AG20443 (cell line): ENCODE results near the gene ADGRG4.
"Not testable (repeated sequence)": the region's sequence is repeated elsewhere in the genome, so short reads cannot be mapped to it uniquely, and the experiment has no call there.

Experiments
- DNase-seq: peaks from one replicate; pipeline ENCODE4 v3.0.0; 2012; ENCODE audit warnings: low spot score, mixed read lengths

Gene ADGRG4, protein sequence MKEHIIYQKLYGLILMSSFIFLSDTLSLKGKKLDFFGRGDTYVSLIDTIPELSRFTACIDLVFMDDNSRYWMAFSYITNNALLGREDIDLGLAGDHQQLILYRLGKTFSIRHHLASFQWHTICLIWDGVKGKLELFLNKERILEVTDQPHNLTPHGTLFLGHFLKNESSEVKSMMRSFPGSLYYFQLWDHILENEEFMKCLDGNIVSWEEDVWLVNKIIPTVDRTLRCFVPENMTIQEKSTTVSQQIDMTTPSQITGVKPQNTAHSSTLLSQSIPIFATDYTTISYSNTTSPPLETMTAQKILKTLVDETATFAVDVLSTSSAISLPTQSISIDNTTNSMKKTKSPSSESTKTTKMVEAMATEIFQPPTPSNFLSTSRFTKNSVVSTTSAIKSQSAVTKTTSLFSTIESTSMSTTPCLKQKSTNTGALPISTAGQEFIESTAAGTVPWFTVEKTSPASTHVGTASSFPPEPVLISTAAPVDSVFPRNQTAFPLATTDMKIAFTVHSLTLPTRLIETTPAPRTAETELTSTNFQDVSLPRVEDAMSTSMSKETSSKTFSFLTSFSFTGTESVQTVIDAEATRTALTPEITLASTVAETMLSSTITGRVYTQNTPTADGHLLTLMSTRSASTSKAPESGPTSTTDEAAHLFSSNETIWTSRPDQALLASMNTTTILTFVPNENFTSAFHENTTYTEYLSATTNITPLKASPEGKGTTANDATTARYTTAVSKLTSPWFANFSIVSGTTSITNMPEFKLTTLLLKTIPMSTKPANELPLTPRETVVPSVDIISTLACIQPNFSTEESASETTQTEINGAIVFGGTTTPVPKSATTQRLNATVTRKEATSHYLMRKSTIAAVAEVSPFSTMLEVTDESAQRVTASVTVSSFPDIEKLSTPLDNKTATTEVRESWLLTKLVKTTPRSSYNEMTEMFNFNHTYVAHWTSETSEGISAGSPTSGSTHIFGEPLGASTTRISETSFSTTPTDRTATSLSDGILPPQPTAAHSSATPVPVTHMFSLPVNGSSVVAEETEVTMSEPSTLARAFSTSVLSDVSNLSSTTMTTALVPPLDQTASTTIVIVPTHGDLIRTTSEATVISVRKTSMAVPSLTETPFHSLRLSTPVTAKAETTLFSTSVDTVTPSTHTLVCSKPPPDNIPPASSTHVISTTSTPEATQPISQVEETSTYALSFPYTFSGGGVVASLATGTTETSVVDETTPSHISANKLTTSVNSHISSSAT (N-terminal part only)

GRCh38 chrX:136300721-136301120 is at the start of gene ADGRG4:
ADGRG4 (plus strand) TSS chrX:136300963; CDS start chrX:136308778, 7,815 bp downstream.
- DNase-seq: not testable (repeated sequence)

GRCh38 chrX:136251041-136251991 is 49.4 kb upstream of the ADGRG4 start, which contains the start of gene MAP7D3:
MAP7D3 (minus strand) TSS chrX:136251400; CDS start chrX:136251358, 42 bp downstream.
- peak; percentile 90 for DNase-seq

DNA sequence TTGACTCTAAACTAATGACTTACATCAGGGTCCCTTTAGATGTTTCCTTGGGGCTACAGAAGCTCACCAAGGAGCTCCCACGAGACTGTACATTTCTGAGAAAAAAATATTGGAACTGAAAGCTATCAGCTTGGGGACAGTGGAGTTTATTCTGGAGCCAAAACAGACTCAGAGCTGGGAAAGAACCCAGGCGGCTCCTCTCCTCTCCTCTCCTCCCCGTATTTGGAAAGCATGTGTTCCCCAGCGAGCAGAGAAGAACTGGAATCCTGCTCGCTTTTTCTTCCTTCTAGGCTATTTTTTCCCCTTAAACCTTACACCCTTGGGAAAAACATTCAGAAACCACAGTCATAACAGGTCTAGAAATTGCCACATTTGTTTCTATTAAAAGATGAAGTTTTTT is 45.2 kb upstream of the ADGRG4 start:
- DNase-seq: no peak

GRCh38 chrX:136256026-136256425 is 44.7 kb upstream of the ADGRG4 start:
- no peak for DNase-seq

DNA sequence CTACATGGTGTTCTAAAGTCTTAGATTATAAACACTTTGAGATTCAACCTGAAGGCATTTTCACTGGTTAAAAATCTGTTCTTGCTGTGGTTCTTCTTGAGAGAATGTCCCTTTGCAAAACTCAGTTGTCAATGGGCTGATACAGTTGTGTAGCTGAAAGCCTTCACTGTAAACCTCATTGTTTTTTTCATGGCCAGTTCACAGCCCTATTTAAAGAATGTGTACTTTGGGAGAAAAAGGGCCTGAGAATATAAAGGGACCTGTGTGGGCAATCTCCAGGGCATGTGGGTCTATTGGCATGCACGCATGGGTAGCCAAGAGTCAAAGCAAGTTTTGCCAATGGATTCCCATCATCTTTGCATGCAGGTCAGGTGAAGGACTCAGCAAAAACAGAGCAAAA is 41.8 kb upstream of the ADGRG4 start:
- no peak for DNase-seq

- peak; percentile 11 for DNase-seq
These were observed 41.2 kb upstream of the ADGRG4 start for GRCh38 chrX:136259543-136259942.

DNA sequence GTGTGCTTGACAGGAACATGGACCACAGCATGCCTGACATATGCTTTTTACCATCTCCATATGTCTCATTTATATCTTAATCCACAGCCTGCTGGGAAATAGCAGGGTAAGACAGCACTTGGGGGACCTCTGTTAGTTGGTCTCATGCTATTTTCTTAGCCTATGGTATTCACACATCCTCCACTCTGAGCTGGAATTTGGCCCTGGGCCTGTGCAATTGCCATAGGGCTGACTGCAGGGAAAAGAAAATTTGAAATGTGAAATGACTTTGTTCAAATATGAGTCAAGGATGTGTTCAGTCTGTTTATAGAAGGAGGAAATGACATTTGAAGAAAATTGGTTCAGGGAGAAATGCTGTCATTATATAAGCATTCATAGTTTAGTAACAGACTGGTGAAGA is 40.0 kb upstream of the ADGRG4 start:
- DNase-seq: peak; percentile 18

GRCh38 chrX:136261321-136261720 is 39.4 kb upstream of the ADGRG4 start:
- DNase-seq: no peak

DNA sequence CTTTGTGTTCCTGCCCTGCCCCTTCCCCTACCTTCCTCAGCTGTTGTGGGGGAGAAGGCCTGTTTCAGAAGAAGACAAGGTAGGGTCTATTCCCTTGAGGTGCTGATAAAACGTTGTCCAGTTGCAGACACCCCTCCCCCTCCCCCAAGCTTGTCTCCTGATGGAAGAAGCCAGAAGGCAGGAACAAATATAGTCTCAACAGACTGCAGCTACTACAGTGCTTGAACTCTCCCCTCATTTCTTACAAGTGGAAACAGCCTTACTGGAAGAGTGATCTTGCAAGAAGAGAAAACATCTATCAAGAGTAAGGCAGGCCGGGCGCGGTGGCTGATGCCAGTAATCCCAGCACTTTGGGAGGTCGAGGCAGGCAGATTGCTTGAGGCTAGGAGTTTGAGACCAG is 38.5 kb upstream of the ADGRG4 start:
- no peak for DNase-seq

DNA sequence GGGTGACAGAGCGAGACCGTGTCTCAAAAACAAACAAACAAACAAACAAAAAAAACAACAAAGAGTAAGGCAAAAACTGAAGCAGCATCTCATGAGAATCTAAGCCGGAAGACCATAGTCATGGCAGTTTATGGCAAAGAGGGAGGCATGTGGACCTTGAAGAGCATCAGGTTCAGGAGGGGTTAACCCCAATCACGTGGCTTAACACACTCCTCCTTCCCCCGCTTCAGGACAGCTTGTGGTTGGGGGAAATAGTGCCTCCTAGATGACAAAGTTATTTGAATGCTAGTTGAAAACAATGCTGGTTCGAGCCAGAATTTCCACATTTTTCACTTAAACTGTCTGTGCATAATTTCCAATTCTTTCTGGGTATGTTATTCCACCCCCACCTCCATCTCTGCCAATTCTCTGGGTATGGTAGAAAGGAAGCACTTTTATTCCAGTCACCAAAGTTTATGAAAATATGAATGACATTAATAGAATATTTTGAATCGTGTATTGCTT is 37.9 kb upstream of the ADGRG4 start:
- no peak for DNase-seq

- no peak for DNase-seq
These were observed 33.9 kb upstream of the ADGRG4 start for GRCh38 chrX:136266828-136267227.

GRCh38 chrX:136268051-136269048 is 32.4 kb upstream of the ADGRG4 start:
- DNase-seq: peak; percentile 38

GRCh38 chrX:136269921-136270320 is 30.8 kb upstream of the ADGRG4 start:
- no peak for DNase-seq

- no peak for DNase-seq
These were observed 29.5 kb upstream of the ADGRG4 start for GRCh38 chrX:136271300-136271699.

DNA sequence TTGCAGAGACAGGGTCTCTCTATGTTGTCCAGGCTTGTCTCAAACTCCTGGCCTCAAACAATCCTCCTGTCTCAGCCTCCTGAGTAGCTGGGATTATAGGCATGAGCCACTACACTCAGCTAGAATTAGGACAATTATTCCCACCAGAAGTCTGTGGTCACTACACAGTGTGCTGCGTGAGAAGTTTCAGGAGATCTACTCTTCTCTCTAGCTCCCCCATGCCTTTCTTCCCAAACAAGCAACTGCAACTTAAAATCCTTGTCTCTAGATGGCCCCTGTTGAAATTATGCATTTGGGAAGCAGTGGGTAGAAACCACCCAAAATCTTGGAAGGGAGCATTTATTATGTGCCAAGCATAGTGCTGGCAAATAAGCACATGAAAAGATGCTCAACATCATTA is 28.4 kb upstream of the ADGRG4 start:
- DNase-seq: peak; percentile 17

- no peak for DNase-seq
These were observed 26.8 kb upstream of the ADGRG4 start for GRCh38 chrX:136273986-136274385.

DNA sequence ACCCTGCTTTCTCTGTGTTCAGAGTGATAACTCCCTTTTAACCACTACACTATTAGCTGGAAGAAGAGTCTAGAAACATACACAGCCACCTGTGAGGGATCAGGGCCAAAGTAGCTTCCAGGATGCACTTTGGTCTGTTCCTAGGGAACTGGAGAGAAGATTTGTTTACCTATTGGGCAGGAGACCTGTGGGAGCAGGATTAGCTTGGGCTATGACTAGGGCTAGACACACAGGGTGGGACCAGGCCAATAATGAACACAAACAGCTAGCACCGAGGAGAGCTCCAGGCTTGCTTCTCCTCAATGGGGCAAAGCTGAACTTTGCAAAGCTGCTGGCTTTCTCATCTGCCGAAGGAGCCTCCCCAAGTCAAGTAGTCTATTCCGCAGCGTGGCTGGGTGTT is 25.2 kb upstream of the ADGRG4 start:
- DNase-seq: no peak

DNA sequence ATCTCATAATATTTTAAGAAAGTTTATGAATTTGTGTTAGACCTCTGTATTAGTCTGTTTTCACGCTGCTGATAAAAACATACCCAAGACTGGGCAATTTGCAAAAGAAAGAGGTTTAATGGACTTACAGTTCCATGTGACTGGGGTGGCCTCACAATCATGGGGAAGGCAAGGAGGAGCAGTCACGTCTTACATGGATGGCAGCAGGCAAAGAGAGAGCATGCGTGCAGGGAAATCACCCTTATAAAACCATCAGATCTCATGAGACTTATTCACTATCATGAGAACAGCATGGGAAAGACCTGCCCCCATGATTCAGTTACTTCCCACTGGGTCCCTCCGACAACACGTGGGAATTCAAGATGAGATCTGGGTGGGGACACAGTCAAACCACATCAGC is 14.4 kb upstream of the ADGRG4 start:
- DNase-seq: not testable (repeated sequence)

- DNase-seq: no peak
These were observed 8.9 kb upstream of the ADGRG4 start for GRCh38 chrX:136291824-136292223.

DNA sequence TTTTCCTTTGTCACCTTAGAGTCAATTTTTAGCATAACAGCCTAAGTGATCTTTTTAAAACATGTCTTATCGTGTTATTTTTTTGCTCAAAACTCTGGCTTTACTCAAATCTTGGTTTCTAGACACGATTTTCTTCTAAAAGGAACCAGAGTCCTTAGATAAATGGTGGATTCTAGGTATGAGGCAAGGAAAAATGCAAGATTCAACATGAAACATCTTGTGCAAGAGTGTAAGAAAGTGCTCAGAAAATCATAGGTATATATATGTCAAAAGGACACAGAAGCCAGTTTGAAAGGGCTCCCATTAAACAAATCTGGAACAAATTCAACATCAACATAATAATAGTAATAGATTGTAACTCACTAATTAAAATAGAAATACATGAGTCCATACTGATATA is 8.1 kb upstream of the ADGRG4 start:
- no peak for DNase-seq
